Measurements from ENCODE around the gene CAND2. TPM values are rescaled to one million over a fixed set of nuclear protein-coding genes. Genes with fewer than 3 reads are reported as not detected.

Gene CAND2
- total and polyA plus RNA-seq, 9 of the 15 experiments (the other 6 are each of a cell fraction or from before 2014, with no cell fraction given) = 0.91 to 14.9 (median 4.3) TPM

DNA sequence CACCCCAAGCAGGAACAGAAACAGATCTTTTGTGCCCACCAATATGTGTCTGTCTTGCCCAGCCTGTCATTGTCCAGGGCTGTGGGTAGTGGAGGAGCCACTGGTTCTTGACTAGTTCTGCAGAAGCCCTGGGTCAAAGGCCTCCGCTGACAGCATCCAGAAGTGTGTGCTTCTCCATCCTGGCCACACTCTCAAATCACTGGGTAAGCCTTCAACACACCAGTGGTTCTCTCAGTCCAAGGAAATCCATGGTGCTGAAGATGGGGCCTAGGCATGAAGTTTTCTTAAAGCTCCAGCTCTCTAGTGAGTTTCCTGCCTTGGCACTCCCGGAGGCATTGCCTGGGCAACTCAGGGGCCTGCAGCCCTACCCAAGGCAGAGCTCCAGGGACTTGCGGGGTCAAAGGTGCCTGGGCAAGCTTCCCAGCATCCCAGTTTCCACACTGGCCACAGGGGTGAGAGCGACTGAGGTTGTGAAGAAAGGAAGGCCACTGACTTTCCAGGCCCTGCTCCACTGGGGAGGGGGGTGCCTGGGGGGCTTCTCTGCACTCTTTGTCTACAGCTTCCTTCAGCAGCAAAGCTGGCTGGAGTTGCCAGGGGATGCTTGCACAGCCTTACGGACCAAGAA lies 82.8 kb downstream of the CAND2 start (continued):
- TF ChIP-seq, protein P1, sequence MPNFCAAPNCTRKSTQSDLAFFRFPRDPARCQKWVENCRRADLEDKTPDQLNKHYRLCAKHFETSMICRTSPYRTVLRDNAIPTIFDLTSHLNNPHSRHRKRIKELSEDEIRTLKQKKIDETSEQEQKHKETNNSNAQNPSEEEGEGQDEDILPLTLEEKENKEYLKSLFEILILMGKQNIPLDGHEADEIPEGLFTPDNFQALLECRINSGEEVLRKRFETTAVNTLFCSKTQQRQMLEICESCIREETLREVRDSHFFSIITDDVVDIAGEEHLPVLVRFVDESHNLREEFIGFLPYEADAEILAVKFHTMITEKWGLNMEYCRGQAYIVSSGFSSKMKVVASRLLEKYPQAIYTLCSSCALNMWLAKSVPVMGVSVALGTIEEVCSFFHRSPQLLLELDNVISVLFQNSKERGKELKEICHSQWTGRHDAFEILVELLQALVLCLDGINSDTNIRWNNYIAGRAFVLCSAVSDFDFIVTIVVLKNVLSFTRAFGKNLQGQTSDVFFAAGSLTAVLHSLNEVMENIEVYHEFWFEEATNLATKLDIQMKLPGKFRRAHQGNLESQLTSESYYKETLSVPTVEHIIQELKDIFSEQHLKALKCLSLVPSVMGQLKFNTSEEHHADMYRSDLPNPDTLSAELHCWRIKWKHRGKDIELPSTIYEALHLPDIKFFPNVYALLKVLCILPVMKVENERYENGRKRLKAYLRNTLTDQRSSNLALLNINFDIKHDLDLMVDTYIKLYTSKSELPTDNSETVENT (CRISPR knock-in tag; IDR thresholded peaks at IDR 0.05) = 0 out of 2 replicates have a peak, but pooled peaks have one; percentile 10
- TF ChIP-seq ZNF316 (IDR thresholded peaks at IDR 0.05) (no peak), MTF1 (CRISPR knock-in tag; IDR thresholded peaks at IDR 0.05; ENCODE audit: borderline replicate concordance) (no peak), ZNF668 (CRISPR knock-in tag; IDR thresholded peaks at IDR 0.05) (peak; percentile 88), ELF2 (CRISPR knock-in tag; IDR thresholded peaks at IDR 0.05) (no peak), HCFC1 (IDR thresholded peaks at IDR 0.05; ENCODE audit: low read depth, low read length) (no peak), ZC3H4 (CRISPR knock-in tag; IDR thresholded peaks at IDR 0.05; ENCODE audit: borderline replicate concordance) (no peak), EZH2 (IDR thresholded peaks at IDR 0.05; ENCODE audit: borderline replicate concordance, low read depth, low read length) (no peak)
- TF ChIP-seq, protein P2, sequence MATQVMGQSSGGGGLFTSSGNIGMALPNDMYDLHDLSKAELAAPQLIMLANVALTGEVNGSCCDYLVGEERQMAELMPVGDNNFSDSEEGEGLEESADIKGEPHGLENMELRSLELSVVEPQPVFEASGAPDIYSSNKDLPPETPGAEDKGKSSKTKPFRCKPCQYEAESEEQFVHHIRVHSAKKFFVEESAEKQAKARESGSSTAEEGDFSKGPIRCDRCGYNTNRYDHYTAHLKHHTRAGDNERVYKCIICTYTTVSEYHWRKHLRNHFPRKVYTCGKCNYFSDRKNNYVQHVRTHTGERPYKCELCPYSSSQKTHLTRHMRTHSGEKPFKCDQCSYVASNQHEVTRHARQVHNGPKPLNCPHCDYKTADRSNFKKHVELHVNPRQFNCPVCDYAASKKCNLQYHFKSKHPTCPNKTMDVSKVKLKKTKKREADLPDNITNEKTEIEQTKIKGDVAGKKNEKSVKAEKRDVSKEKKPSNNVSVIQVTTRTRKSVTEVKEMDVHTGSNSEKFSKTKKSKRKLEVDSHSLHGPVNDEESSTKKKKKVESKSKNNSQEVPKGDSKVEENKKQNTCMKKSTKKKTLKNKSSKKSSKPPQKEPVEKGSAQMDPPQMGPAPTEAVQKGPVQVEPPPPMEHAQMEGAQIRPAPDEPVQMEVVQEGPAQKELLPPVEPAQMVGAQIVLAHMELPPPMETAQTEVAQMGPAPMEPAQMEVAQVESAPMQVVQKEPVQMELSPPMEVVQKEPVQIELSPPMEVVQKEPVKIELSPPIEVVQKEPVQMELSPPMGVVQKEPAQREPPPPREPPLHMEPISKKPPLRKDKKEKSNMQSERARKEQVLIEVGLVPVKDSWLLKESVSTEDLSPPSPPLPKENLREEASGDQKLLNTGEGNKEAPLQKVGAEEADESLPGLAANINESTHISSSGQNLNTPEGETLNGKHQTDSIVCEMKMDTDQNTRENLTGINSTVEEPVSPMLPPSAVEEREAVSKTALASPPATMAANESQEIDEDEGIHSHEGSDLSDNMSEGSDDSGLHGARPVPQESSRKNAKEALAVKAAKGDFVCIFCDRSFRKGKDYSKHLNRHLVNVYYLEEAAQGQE (IDR thresholded peaks at IDR 0.05; ENCODE audit: borderline replicate concordance) = peak; percentile 99
- TF ChIP-seq, protein P2 (CRISPR knock-in tag; IDR thresholded peaks at IDR 0.05; ENCODE audit: low read depth) = peak; percentile 97
- TF ChIP-seq, protein P3, sequence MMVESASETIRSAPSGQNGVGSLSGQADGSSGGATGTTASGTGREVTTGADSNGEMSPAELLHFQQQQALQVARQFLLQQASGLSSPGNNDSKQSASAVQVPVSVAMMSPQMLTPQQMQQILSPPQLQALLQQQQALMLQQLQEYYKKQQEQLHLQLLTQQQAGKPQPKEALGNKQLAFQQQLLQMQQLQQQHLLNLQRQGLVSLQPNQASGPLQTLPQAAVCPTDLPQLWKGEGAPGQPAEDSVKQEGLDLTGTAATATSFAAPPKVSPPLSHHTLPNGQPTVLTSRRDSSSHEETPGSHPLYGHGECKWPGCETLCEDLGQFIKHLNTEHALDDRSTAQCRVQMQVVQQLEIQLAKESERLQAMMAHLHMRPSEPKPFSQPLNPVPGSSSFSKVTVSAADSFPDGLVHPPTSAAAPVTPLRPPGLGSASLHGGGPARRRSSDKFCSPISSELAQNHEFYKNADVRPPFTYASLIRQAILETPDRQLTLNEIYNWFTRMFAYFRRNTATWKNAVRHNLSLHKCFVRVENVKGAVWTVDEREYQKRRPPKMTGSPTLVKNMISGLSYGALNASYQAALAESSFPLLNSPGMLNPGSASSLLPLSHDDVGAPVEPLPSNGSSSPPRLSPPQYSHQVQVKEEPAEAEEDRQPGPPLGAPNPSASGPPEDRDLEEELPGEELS (CRISPR knock-in tag; IDR thresholded peaks at IDR 0.05; ENCODE audit: borderline replicate concordance) = 0 out of 2 replicates have a peak, but pooled peaks have one; percentile 19
- TF ChIP-seq, protein P4, sequence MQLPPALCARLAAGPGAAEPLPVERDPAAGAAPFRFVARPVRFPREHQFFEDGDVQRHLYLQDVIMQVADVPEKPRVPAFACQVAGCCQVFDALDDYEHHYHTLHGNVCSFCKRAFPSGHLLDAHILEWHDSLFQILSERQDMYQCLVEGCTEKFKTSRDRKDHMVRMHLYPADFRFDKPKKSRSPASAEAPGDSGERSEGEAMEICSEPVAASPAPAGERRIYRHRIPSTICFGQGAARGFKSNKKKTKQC (CRISPR knock-in tag; IDR thresholded peaks at IDR 0.05) = peak; percentile 64; the same call in 1 of the 2 replicates

Data from K562 (cell line).